ENCODE measurements around the gene TXNIP.

GRCh38 chr1:146036241-146036964 lies 40.0 kb upstream of the TXNIP start:
- TF ChIP-seq CTCF (IDR thresholded peaks at IDR 0.05): no peak
- TF ChIP-seq ZFX (IDR thresholded peaks at IDR 0.05; ENCODE audit: borderline replicate concordance): no peak

Data from 22Rv1 (cell line).